Liver (tissue), 9 donors: ENCODE results near the gene SLC25A26. TPM values are rescaled to one million over a fixed set of nuclear protein-coding genes. Genes with fewer than 3 reads are reported as not detected.

Source experiments
- DNase-seq: peaks from one replicate; pipeline ENCODE4 v3.0.0-alpha.2; 2017; ENCODE audit warnings: low spot score
- H3K27ac ChIP-seq, 2 donors: one replicate each; pipeline ENCODE4 v1.7.0; 2013; ENCODE audit warnings: inconsistent platforms in 2 of 2, low read length in 2 of 2, control low read depth in 1 of 2, low read depth in 1 of 2, mild to moderate bottlenecking in 1 of 2
- H3K27me3 ChIP-seq, 4 donors: one replicate each; pipeline versions ENCODE4 v1.6.1 to v1.7.0; 2013; ENCODE audit warnings: low read length in 3 of 4, inconsistent platforms in 1 of 4, mild to moderate bottlenecking in 1 of 4, moderate library complexity in 1 of 4; ENCODE audit not compliant: control insufficient read depth in 4 of 4, insufficient read depth in 4 of 4
- H3K36me3 ChIP-seq, 4 donors: one replicate each; pipeline versions ENCODE4 v1.6.1 to v1.7.0; 2013; ENCODE audit warnings: low read length in 3 of 4, mild to moderate bottlenecking in 3 of 4, low read depth in 1 of 4, moderate library complexity in 1 of 4; ENCODE audit not compliant: control insufficient read depth in 4 of 4, insufficient read depth in 3 of 4
- H3K4me1 ChIP-seq, 4 donors: one replicate each; pipeline versions ENCODE4 v1.6.1 to v1.7.0; 2013; ENCODE audit warnings: low read length in 3 of 4, mild to moderate bottlenecking in 3 of 4, moderate library complexity in 1 of 4; ENCODE audit not compliant: control insufficient read depth in 4 of 4, insufficient read depth in 4 of 4
- H3K4me3 ChIP-seq, 3 donors: one replicate each; pipeline versions ENCODE4 v1.6.1 to v1.7.0; 2013; ENCODE audit warnings: low read length in 3 of 3, control low read depth in 1 of 3, low read depth in 1 of 3, mild to moderate bottlenecking in 1 of 3
- H3K9ac ChIP-seq, 2 donors: one replicate each; pipeline ENCODE4 v1.7.0; 2013; ENCODE audit warnings: low read length in 2 of 2, mild to moderate bottlenecking in 2 of 2, moderate library complexity in 2 of 2, control low read depth in 1 of 2, low read depth in 1 of 2
- H3K9me3 ChIP-seq, 4 donors: one replicate each; pipeline versions ENCODE4 v1.6.1 to v1.7.0; 2013; ENCODE audit warnings: low read length in 3 of 4; ENCODE audit not compliant: control insufficient read depth in 4 of 4
- ATF3 ChIP-seq: IDR thresholded peaks from 2 replicates; pipeline ENCODE4 v1.6.1; 2016; ENCODE audit warnings: antibody characterized with exemption
- EGR1 ChIP-seq, 2 donors: IDR thresholded peaks; 2 replicates each; pipeline ENCODE4 v1.6.1; 2016 to 2018; ENCODE audit warnings: antibody characterized with exemption in 2 of 2, low read depth in 2 of 2
- FOXA2 ChIP-seq: IDR thresholded peaks from 2 replicates; pipeline ENCODE4 v1.6.1; 2016; ENCODE audit warnings: antibody characterized with exemption
- HNF4A ChIP-seq, 2 donors: conservative IDR thresholded peaks; 2 replicates each; pipeline ENCODE4 v1.6.1; 2016; ENCODE audit warnings: antibody characterized with exemption in 2 of 2, mild to moderate bottlenecking in 2 of 2
- HNF4G ChIP-seq: IDR thresholded peaks from 2 replicates; pipeline ENCODE4 v1.6.1; 2016; ENCODE audit warnings: antibody characterized with exemption
- MAX ChIP-seq: IDR thresholded peaks from 2 replicates; pipeline ENCODE4 v1.6.1; 2016; ENCODE audit warnings: antibody characterized with exemption
- RAD21 ChIP-seq, 2 donors: IDR thresholded peaks; 2 replicates each; pipeline ENCODE4 v1.6.1; 2016; ENCODE audit warnings: antibody characterized with exemption in 2 of 2, mild to moderate bottlenecking in 2 of 2
- SP1 ChIP-seq: IDR thresholded peaks from 2 replicates; pipeline ENCODE4 v1.6.1; 2018; ENCODE audit warnings: antibody characterized with exemption, mild to moderate bottlenecking
- YY1 ChIP-seq: IDR thresholded peaks from 2 replicates; pipeline ENCODE4 v1.6.1; 2016; ENCODE audit warnings: antibody characterized with exemption, mild to moderate bottlenecking
- ZBTB33 ChIP-seq: IDR thresholded peaks from 2 replicates; pipeline ENCODE4 v1.6.1; 2016; ENCODE audit warnings: antibody characterized with exemption
- WGBS: extraction: QIAGEN DNeasy Blood & Tissue Kit; methylation state at CpG from one replicate; pipeline ENCODE4 v1.1.7; 2013; 5-methylcytosine and 5-hydroxymethylcytosine counted together
- polyA plus RNA-seq, 2 donors: library from polyadenylated mRNA; stranded (reverse) in 1 of 2; unstranded in 1 of 2; fragments of 200-250 nt in 1 of 2; fragments of >200 nt in 1 of 2; fragmentation: Nextera tagmentation in 1 of 2; extraction: Ambion mirVana in 1 of 2; gene quantifications; one replicate each; pipeline versions ENCODE4 v1.2.1 to v1.2.3, GENCODE V29; 2013 to 2015
- total RNA-seq, 2 donors: library from RNA; depleted of rRNA; stranded (reverse); fragments of >200 nt; gene quantifications; one replicate each; pipeline ENCODE4 v1.2.3, GENCODE V29; 2014
- TF ChIP-seq, protein P1 (sequence below): IDR thresholded peaks from 2 replicates; pipeline ENCODE4 v1.6.1; 2016; ENCODE audit warnings: antibody characterized with exemption, mild to moderate bottlenecking
- donor health status: healthy.
- donor health status: healthy.
- donor health status: healthy.
- donor health status: healthy.
- donor health status: healthy.

Gene SLC25A26
- total and polyA plus RNA-seq, 4 donors = 9.9 to 21.6 (median 12.8) TPM

GRCh38 chr3:66237552-66237951 lies 16.8 kb downstream of the SLC25A26 start:
- Histone ChIP-seq H3K4me3 (no peak overlapping the region), H3K9me3 (no peaks in the 10 kb centered on the region), H3K27ac (no peak overlapping the region), H3K36me3 (peaks cover 0 to 12% (median 8%) of the 10 kb centered on the region in 4 donors), H3K9ac (no peak overlapping the region), H3K27me3 (no peaks in the 10 kb centered on the region), H3K4me1 (peaks cover 0 to 3% (median under 1%) of the 10 kb centered on the region in 4 donors)
- WGBS = 95% methylated on average over 3 of the region's 3 CpGs
- no peak for DNase-seq
- TF ChIP-seq ZBTB33 (peak; percentile 12), MAX (no peak)

DNA sequence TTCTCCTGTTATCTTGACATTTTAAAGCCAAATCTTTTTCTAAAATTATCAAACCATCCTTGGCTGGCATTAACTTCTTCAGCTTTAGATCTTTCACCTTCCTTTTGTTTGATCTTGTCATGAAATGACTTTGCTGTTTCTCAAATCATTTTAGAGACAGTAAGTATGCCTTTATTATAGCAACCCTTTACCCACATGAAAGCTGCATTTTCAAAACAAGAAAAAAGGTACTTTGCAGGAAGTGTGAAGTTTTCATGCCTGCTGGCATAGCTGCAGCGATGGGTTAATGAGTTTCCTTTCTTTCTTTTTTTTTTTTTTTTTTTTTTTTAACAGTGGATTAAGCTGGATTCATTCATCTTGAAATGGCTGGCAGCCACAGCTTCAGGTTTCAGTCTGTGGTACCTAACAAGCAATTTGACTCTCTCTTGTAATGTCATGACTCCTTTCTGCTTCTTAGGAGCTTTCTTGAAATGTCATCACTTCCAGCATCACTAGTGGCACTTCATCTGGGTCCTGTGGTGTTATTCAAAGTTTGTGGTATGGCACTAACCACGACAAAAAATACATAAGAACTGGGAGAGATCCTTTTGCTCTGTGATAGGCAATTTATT lies 18.8 kb downstream of the SLC25A26 start:
- 91% methylated on average over 2 of the region's 2 CpGs for WGBS
- DNase-seq = no peak
- Histone ChIP-seq H3K9me3 (no peaks in the 10 kb centered on the region), H3K4me1 (no peaks in the 10 kb centered on the region), H3K4me3 (no peak overlapping the region), H3K27me3 (no peaks in the 10 kb centered on the region), H3K36me3 (peaks cover 3 to 23% (median 12%) of the 10 kb centered on the region in 4 donors), H3K9ac (no peak overlapping the region), H3K27ac (no peak overlapping the region)
- TF ChIP-seq, protein P1, sequence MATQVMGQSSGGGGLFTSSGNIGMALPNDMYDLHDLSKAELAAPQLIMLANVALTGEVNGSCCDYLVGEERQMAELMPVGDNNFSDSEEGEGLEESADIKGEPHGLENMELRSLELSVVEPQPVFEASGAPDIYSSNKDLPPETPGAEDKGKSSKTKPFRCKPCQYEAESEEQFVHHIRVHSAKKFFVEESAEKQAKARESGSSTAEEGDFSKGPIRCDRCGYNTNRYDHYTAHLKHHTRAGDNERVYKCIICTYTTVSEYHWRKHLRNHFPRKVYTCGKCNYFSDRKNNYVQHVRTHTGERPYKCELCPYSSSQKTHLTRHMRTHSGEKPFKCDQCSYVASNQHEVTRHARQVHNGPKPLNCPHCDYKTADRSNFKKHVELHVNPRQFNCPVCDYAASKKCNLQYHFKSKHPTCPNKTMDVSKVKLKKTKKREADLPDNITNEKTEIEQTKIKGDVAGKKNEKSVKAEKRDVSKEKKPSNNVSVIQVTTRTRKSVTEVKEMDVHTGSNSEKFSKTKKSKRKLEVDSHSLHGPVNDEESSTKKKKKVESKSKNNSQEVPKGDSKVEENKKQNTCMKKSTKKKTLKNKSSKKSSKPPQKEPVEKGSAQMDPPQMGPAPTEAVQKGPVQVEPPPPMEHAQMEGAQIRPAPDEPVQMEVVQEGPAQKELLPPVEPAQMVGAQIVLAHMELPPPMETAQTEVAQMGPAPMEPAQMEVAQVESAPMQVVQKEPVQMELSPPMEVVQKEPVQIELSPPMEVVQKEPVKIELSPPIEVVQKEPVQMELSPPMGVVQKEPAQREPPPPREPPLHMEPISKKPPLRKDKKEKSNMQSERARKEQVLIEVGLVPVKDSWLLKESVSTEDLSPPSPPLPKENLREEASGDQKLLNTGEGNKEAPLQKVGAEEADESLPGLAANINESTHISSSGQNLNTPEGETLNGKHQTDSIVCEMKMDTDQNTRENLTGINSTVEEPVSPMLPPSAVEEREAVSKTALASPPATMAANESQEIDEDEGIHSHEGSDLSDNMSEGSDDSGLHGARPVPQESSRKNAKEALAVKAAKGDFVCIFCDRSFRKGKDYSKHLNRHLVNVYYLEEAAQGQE = no peak
- TF ChIP-seq FOXA2 (no peak), HNF4A (conservative IDR thresholded peaks at IDR 0.05) (no peak), SP1 (no peak), EGR1 (IDR thresholded peaks at IDR 0.05; ENCODE audit: low read depth in 2 of 2) (no peak), ATF3 (no peak), HNF4G (no peak), RAD21 (IDR thresholded peaks at IDR 0.05) (no peak)

GRCh38 chr3:66241466-66241865 lies 20.7 kb downstream of the SLC25A26 start:
- H3K9ac ChIP-seq = no peak overlapping the region
- H3K9me3 ChIP-seq = no peaks in the 10 kb centered on the region
- peaks cover 3 to 23% (median 13%) of the 10 kb centered on the region in 4 donors for H3K36me3 ChIP-seq
- WGBS = 96% methylated on average over 3 of the region's 3 CpGs
- no peaks in the 10 kb centered on the region for H3K4me1 ChIP-seq
- TF ChIP-seq HNF4A (conservative IDR thresholded peaks at IDR 0.05) (no peak), MAX (no peak), ATF3 (no peak), YY1 (no peak)
- no peaks in the 10 kb centered on the region for H3K27me3 ChIP-seq
- H3K4me3 ChIP-seq = no peak overlapping the region
- no peak overlapping the region for H3K27ac ChIP-seq
- DNase-seq = no peak
